ENCODE results near the gene PIN1. TPM values are rescaled to one million over a fixed set of nuclear protein-coding genes. Genes with fewer than 3 reads are reported as not detected.
A peak's percentile ranks its signal among the peaks of the same experiment; 100 is the strongest.
"Not testable (repeated sequence)": the region's sequence is repeated elsewhere in the genome, so short reads cannot be mapped to it uniquely, and the experiment has no call there.

Gene PIN1
- total RNA-seq, 1 donor, result 76.0 TPM

GRCh38 chr19:9836021-9836420 lies 903 bp downstream of the PIN1 start:
- peak; percentile 24 for DNase-seq (ENCODE audit: low read depth)
- H3K4me3 ChIP-seq (ENCODE audit: low read depth, low read length), result peak overlapping the region; percentile 83
- no peak for TF ChIP-seq CTCF (IDR thresholded peaks at IDR 0.05; ENCODE audit: insufficient read depth, low read depth, low read length)

GRCh38 chr19:9838324-9838723 lies 3.2 kb downstream of the PIN1 start:
- TF ChIP-seq CTCF (IDR thresholded peaks at IDR 0.05; ENCODE audit: insufficient read depth, low read depth, low read length), result no peak
- DNase-seq (ENCODE audit: low read depth), result no peak

GRCh38 chr19:9839415-9839814 lies 4.3 kb downstream of the PIN1 start:
- H3K4me3 ChIP-seq (ENCODE audit: low read depth, low read length), result no peak overlapping the region
- DNase-seq (ENCODE audit: low read depth), result peak; percentile 90
- no peak for TF ChIP-seq CTCF (IDR thresholded peaks at IDR 0.05; ENCODE audit: insufficient read depth, low read depth, low read length)

More at GRCh38 chr19:9838324-9838723, 3.2 kb downstream of the PIN1 start:
- H3K4me3 ChIP-seq (ENCODE audit: low read depth, low read length), result no peak overlapping the region

GRCh38 chr19:9842834-9843625 lies 7.9 kb downstream of the PIN1 start:
- no peak for DNase-seq (ENCODE audit: low read depth)
- H3K4me3 ChIP-seq (ENCODE audit: low read depth, low read length), result no peak overlapping the region
- no peak for TF ChIP-seq CTCF (IDR thresholded peaks at IDR 0.05; ENCODE audit: insufficient read depth, low read depth, low read length)

- not testable (repeated sequence) for DNase-seq (ENCODE audit: low read depth); H3K4me3 ChIP-seq (ENCODE audit: low read depth, low read length)
Measured at GRCh38 chr19:9843626-9844273, 8.6 kb downstream of the PIN1 start.

- H3K4me3 ChIP-seq (ENCODE audit: low read depth, low read length), result no peak overlapping the region
- peak; percentile 87 for DNase-seq (ENCODE audit: low read depth)
- peak; percentile 62 for TF ChIP-seq CTCF (IDR thresholded peaks at IDR 0.05; ENCODE audit: insufficient read depth, low read depth, low read length)
Measured at GRCh38 chr19:9847087-9847671, 12.1 kb downstream of the PIN1 start.

- no peak for DNase-seq (ENCODE audit: low read depth)
- TF ChIP-seq CTCF (IDR thresholded peaks at IDR 0.05; ENCODE audit: insufficient read depth, low read depth, low read length), result peak; percentile 41
- no peak overlapping the region for H3K4me3 ChIP-seq (ENCODE audit: low read depth, low read length)
Measured at GRCh38 chr19:9848060-9848459, 12.9 kb downstream of the PIN1 start.
